T-helper 1 cell treated with Interleukin-12 subunit alpha and Interleukin-12 subunit beta and Interleukin-4 antibody, amounts not matched to agents 30 ng/mL and 1 ng/mL, for 36 hours (primary cell): ENCODE measurements around the gene ECHS1. TPM values are rescaled to one million over a fixed set of nuclear protein-coding genes. Genes with fewer than 3 reads are reported as not detected.
"Not testable (repeated sequence)": the region's sequence is repeated elsewhere in the genome, so short reads cannot be mapped to it uniquely, and the experiment has no call there.

ENCODE experiments used
- intact Hi-C: fragments of 100-400 bp; cut with micrococcal nuclease; formaldehyde crosslinking; loops from one replicate; pipeline ENCODE4 v1.15.1; 2024
- total RNA-seq: library from RNA; stranded (reverse); gene quantifications from 2 replicates; pipeline ENCODE4 v1.2.3, GENCODE V29; 2022

Gene ECHS1
- total RNA-seq, 1 donor from 2014 or later, result 37.6 TPM

GRCh38 chr10:133400624-133401424 is 27.7 kb upstream of the ECHS1 start:
- intact Hi-C loops, result loop anchor here (1.0 kb wide), 1 partner anchor 11 kb away; no protein-coding TSS in a partner anchor

DNA sequence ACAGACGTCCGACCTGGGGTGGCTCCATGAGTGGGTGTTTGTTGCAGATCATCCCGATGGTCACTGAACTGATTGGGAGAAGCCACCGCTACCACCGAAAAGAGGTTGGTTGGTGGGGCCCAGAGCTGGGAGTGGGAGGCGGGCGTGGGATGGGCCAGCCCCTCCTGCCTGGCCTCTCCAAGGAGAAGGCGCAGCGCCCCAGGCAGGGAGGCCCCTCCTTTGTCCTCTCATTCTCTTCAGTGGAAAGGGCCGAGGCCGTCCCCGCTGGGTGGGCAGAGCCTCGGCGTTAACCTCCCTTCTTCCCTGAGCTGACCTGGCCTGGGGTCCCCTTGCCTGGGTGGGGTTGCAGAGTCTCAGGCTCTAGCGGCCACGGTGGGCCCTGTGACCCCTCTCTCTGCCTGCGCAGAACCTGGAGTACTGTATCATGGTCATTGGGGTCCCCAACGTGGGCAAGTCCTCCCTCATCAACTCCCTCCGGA is 26.0 kb upstream of the ECHS1 start:
- intact Hi-C loops, result no loop called here

DNA sequence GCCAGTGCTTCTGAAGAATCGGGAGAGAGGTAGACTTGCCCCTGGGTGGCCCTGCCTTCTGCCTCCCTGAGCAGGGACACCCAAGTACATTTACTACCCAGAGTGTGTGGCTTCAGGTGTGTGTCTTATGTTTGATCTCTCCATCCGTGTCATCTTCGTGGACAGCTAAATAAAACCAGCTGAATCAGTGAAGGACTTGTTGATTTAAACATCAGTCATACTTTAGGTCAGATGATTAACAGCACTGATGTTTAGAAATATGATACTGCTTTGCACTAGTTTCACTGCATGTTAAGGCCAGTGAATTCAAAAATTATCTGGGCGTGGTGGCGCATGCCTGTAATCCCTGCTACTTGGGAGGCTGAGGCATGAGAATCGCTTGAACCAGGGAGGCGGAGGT is 24.8 kb upstream of the ECHS1 start:
- intact Hi-C loops, result no loop called here

- intact Hi-C loops, result no loop called here
Observed at GRCh38 chr10:133396035-133396624, 23.0 kb upstream of the ECHS1 start.

- intact Hi-C loops, result loop anchor here (1.0 to 5.0 kb wide), 6 partner anchors 16 to 1063 kb away; partner anchors contain the start of genes ECHS1, FUOM, LRRC27 and PAOX
Observed at GRCh38 chr10:133394801-133395221, 21.7 kb upstream of the ECHS1 start.

DNA sequence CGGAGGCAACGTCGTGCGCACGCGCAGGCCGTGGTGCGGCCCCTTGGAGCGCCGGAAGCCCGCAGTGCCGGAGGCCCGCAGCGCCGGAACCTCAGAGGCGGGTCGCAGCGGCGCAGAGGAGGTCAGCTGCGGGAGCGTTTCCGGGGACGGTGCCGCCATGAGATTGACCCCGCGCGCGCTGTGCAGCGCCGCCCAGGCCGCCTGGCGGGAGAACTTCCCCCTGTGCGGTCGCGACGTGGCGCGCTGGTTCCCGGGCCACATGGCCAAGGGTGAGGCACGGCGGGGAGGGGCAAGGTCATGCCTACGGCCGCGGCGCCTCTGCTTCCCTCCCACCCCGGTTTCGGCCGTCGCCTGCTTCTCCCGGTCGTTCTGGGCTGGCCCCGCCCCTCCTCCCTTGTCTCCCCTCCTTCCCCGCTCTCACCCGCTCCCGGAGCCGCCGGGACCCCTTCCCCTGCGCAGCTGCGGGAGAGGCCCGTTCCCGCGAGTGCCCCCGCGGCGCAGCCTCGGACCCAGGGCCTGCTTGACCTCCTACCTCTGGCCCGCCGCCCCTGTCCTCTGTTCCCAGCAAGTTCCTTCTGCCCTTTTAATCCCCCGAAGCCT is 21.0 kb upstream of the ECHS1 start, which contains the start of gene MTG1:
MTG1 (plus strand) TSS at position 94 of the 600 bp plus-strand sequence; CDS start at position 158, 64 bp downstream.
- intact Hi-C loops, result loop anchor here (1.0 to 5.0 kb wide), 6 partner anchors 15 to 1062 kb away; partner anchors contain the start of genes ECHS1, FUOM, LRRC27 and PAOX

- intact Hi-C loops, result loop anchor here (1.0 to 5.0 kb wide), 6 partner anchors 14 to 1061 kb away; partner anchors contain the start of genes ECHS1, FUOM, LRRC27 and PAOX
Observed at GRCh38 chr10:133393401-133394063, 20.4 kb upstream of the ECHS1 start.

DNA sequence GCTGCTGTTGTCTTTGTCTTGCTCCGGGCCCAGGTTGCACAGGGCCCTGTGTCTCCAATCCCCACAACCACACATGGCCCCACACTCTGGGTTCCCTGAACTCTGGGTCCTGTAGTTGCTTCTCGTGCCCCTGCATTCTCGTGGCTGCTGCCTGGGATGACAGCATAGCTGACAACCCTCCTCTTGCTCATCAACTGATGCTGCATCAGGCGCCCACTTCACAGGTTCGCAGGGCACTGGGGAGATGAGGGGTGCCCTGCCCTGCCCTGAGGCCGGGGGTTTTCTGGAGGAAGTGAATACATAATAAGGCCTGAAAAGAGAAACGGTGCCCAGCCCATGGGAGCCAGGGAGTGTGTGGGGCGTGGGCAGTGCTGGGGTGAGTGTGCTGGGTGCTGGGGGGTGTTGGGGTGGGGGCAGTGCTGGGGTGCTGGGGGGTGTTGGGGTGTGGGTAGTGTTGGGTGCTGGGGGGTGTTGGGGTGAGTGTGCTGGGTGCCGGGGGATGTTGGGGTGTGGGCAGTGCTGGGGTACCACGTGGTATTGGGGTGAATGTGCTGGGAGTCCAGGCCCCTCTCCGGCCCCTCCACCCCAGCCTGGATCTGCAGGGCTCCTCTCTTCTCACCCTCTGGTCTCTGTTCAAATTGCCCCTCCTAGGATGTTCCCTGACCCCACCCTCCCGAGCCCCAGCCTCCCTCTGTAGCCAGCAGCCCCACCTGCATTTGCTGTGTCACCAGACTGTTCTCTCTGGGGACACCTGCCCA is 18.8 kb upstream of the ECHS1 start:
- intact Hi-C loops, result loop anchor here (5.0 kb wide), 1 partner anchor 1060 kb away; the partner anchor contains the start of gene LRRC27

DNA sequence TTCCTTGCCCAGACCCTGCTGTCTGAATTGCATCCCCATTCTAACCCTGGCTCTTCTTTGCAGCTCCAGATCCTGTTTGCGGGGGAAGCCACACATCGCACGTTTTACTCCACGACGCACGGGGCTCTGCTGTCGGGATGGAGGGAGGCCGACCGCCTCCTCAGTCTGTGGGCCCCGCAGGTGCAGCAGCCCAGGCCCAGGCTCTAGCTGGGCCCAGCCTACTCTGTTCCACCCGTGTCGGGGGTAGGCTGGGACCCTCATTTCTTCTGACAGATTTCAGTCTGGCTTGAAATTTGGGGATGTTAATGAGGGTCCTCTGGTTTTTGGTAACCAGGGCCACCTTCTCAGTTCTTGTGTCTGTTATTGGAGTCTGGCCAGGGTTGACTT is 18.1 kb upstream of the ECHS1 start:
- intact Hi-C loops, result loop anchor here (5.0 kb wide), 1 partner anchor 1059 kb away; the partner anchor contains the start of gene LRRC27

GRCh38 chr10:133390597-133391248 is 17.6 kb upstream of the ECHS1 start:
- intact Hi-C loops, result loop anchor here (1.0 to 5.0 kb wide), 6 partner anchors 11 to 1058 kb away; partner anchors contain the start of genes ECHS1, FUOM, LRRC27 and PAOX

DNA sequence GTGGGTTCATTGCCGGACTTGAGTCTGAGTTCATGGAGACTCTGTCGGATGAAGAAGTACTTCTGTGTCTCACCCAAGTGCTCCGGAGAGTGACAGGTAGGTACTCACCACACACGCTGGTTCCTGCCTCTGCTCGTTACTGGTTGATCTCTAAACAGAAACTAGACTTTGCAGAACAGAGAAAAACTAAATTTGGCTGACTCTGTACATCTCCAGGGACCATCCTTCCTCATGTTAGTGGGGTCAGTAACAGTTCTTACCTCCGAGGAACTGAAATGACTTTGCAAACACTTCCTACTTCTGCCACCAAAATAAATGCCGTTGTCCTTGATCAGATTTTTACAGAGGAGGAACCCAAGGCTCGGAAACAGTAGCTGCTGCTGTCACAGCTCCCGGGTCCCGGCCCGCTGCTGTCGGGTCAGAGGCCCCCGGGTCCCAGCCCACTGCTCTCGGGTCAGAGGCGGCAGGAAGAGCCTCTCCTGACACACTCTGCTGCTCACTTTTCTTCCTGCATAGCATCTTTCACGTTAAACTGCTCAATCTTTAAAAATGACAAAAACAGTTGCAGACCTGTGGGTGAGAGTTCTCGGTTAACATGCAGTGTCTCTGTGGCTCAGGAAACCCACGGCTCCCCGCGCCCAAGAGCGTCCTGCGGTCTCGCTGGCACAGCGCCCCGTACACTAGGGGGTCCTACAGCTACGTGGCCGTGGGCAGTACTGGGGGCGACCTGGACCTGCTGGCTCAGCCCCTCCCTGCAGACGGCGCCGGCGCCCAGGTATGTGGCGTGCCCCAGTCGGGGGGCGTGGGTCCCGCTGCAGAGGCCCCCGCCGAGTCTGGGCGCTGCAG is 16.0 kb upstream of the ECHS1 start:
- intact Hi-C loops, result no loop called here

DNA sequence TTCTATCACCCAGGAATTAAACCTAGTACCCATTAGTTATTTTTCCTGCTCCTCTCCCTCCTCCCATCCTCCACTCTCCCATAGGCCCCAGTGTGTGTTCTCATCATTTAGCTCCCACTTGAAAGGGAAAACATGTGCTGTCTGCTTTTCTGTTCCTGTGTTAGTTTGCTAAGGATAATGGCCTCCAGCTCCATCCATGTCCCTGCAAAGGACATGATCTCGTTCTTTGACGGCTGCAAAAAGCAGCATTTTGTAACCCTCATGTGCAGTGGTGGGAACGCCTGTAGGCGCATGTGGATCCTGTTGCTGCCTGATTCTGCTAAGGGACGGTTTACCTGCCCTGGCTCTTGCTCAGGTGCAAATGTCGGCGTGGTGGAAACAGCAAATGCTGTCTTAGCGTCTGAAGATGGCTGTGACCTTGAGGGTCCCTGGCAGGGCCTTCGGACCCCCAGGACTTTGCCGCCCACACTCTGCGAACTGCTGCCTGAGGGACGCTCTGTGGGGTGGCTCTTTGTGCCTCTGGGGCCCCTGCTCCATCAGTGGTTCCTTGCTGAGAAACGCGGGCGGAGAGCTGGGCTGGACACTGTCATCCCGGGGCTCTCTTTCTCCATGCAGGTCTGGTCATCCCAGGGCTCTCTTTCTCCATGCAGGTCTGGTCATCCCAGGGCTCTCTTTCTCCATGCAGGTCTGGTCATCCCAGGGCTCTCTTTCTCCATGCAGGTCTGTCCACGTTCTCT is 15.2 kb upstream of the ECHS1 start:
- intact Hi-C loops, result no loop called here

DNA sequence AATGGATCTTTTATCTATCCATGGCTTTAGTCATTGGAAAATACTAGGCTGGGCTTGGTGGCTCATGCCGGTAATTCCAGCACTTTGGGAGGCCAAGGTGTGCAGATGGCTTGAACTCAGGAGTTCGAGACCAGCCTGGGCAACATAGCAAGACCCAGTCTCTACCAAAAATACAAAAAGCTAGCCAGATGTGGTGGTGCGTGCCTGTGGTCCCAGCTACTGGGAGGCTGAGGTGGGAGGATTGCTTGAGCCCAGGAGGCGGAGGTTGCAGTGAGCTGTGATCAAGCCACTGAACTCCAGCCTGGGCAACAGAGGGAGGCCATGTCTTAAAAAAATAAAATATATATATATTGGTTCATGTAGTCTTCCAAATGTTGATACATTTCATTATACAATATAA is 13.8 kb upstream of the ECHS1 start:
- intact Hi-C loops, result not testable (repeated sequence)

DNA sequence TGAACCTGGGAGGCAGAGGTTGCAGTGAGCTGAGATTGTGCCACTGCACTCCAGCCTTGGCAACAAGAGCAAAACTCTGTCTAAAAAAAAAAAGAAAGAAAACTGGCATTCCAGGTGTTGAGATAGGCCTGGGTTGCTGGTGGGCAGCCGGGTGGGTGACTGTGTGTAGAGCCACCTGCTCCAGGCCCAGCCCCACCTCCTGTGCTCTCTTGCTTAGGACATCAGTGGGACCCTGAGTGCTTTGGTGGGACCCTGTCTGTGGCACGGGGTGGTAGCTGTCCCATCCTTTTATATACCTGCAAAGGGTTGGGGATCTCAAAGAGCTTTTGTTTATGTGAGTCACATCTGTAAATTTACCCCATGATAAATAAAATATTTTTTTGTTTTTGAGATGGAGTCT is 12.1 kb upstream of the ECHS1 start:
- intact Hi-C loops, result no loop called here

DNA sequence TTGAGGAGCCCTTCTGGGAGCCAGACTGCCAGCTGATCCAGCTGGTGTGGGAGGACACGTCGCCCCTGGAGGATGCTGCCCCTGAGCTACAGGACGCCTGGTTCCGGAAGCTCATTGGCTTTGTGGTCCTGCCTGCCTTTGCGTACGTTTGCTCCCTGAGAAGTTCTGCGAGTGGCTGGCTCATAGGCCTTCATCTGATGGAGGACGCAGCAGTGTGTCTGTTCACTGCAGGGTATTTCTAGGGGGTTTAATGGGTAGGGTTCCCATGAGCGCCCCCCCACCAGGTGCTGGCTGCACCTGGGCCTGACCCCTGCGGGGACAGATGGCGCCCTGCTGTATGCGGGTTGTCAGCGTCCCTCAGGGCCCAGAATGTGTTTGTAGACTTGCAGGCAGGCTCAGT is 10.9 kb upstream of the ECHS1 start:
- intact Hi-C loops, result no loop called here

DNA sequence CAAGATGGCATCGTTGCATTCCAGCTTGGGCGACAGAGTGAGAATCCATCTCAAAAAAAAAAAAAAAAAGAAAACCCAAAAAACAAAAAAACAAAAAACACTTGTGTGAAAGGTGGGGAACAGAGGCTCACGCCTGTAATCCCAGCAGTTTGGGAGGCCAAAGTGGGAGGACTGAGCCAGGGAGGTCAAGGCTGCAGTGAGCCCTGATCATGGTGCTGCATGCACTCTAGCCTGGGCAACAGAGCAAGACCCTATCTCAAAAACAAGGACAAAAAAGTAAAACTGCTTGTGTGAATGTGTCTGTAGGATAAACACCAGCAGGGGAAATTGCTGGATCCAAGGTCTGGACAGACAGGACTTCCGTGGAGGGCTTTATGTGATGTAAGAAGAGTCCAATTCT is 10.4 kb upstream of the ECHS1 start:
- intact Hi-C loops, result no loop called here

- intact Hi-C loops, result no loop called here
Observed at GRCh38 chr10:133381036-133381435, 7.9 kb upstream of the ECHS1 start.
